Adrenal gland (tissue), 5 donors: ENCODE results near the gene CA11.

Experiments used
- POLR2A ChIP-seq, 2 donors: fragments of 450-650 bp; IDR thresholded peaks; one replicate each; pipeline ENCODE4 v1.6.1; 2017; ENCODE audit warnings: antibody characterized with exemption in 2 of 2, mild to moderate bottlenecking in 2 of 2, moderate library complexity in 1 of 2
- TF ChIP-seq, protein P1 (sequence below), 6 experiments: fragments of 450-650 bp in 4 of 6; fragments of 200-600 bp in 2 of 6; sonication (generic) in 1 of 6; IDR thresholded peaks; 1 replicate in 5 of 6; 2 replicates in 1 of 6; pipeline versions ENCODE4 v1.5.1 to v1.8.0; 2016 to 2021; ENCODE audit warnings: antibody characterized with exemption in 6 of 6, mild to moderate bottlenecking in 2 of 6, moderate library complexity in 1 of 6
- donor health status: DM: no; HTN: no; CAD: no.

DNA sequence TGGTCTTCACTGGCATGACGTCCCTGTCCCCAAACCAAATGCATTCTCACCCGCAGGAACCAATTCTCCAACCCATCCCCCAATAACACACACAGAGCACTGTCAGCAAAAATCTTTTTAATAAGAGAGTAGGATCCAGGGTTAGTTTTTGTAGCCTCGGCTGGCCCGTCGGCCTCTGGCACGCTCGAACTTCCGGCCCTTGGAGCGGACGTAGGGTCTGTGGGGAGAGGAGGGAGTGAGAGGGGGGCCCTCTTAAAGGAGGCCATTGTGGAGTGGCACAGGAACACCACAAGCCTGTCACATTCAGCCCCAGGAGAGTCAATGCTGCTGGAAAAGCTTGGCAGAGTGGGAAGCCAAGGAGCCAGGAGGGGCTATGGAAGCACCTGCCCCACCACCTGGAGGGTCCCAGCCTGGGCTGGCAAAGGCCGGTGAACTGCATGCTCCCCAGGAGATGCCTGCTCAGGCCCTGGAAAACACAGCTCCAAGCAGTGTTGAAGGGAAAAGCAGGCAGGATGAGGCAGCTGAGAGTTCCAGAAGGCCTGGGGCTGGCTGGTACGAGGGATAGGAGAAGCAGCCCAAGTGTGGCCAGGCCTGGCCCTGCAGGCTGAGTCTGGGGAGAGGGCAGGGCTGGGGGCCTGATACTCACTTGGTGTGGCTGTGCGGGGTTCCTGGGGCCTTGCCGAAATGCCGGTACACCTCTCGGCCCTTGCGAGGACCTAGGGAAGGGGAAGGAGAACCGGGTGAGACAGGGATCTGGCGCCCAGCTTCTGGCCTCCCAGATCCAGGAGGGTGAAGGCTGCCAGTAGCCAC is 30.6 kb downstream of the CA11 start:
- TF ChIP-seq POLR2A (IDR thresholded peaks at IDR 0.05) = no peak
- TF ChIP-seq, protein P1, sequence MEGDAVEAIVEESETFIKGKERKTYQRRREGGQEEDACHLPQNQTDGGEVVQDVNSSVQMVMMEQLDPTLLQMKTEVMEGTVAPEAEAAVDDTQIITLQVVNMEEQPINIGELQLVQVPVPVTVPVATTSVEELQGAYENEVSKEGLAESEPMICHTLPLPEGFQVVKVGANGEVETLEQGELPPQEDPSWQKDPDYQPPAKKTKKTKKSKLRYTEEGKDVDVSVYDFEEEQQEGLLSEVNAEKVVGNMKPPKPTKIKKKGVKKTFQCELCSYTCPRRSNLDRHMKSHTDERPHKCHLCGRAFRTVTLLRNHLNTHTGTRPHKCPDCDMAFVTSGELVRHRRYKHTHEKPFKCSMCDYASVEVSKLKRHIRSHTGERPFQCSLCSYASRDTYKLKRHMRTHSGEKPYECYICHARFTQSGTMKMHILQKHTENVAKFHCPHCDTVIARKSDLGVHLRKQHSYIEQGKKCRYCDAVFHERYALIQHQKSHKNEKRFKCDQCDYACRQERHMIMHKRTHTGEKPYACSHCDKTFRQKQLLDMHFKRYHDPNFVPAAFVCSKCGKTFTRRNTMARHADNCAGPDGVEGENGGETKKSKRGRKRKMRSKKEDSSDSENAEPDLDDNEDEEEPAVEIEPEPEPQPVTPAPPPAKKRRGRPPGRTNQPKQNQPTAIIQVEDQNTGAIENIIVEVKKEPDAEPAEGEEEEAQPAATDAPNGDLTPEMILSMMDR (IDR thresholded peaks at IDR 0.05) = no peak
